ENCODE results near the gene TMEM80. TPM values are rescaled to one million over a fixed set of nuclear protein-coding genes. Genes with fewer than 3 reads are reported as not detected.

The TMEM80 gene
- total and polyA plus RNA-seq, 2 of the 4 experiments (the other 2 are of a cell fraction), result 5.6 to 21.7 TPM

DNA sequence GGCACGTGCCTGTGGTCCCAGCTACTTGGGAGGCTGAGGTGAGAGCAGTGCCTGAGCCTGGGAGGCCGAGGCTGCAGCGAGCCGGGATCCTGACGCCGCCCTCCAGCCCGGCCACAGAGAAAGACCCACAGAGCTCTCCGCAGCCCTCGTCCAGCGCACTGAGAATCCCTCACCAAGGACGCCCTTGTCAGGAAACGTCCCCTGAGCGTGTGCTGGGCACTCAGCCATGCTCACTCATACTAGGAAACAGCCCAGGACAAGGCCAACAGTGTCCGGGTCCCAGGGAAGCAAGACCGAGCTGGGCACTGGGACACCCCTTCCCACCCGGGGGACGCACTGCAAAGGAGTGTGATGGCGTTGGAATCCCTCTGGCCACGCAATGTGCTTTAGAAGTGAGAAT, 15.1 kb upstream of the TMEM80 start:
- Histone ChIP-seq H3K4ac (ENCODE audit: low read depth, low read length) (no peak overlapping the region), H3K18ac (ENCODE audit: low read depth, low read length) (no peak overlapping the region), H3K14ac (replicated peaks; ENCODE audit: low read depth, low read length) (no peak overlapping the region), H2AK9ac (replicated peaks; ENCODE audit: low read depth, low read length, poor library complexity) (no peak overlapping the region), H3K36me3 (ENCODE audit: control insufficient read depth, insufficient read depth, low read length) (peaks cover 46% of the 10 kb centered on the region), H4K8ac (ENCODE audit: low read depth in 2 of 2, low read length in 2 of 2) (no peak overlapping the region), H3K56ac (ENCODE audit: extremely low read depth, insufficient read depth, low read length) (no peak overlapping the region), H3K4me1 (ENCODE audit: control insufficient read depth, insufficient read depth, low read length) (no peaks in the 10 kb centered on the region), H4K5ac (ENCODE audit: low read depth, low read length) (no peak overlapping the region), H3K79me1 (ENCODE audit: low read depth in 1 of 2, low read length in 2 of 2) (no peaks in the 10 kb centered on the region; a peak in 2 of 4 replicates), H3K9me3 (ENCODE audit: control insufficient read depth, insufficient read depth, low read length) (no peaks in the 10 kb centered on the region), H3K23ac (ENCODE audit: low read depth, low read length) (no peak overlapping the region), H2BK15ac (ENCODE audit: low read depth, low read length) (no peak overlapping the region), H4K91ac (ENCODE audit: insufficient read depth, low read depth, low read length) (no peak overlapping the region), H3K9me1 (ENCODE audit: insufficient read depth, low read length) (no peaks in the 10 kb centered on the region), H2BK120ac (ENCODE audit: low read depth, low read length) (no peak overlapping the region), H2BK5ac (ENCODE audit: low read depth, low read length, poor library complexity, severe bottlenecking) (no peak overlapping the region), H3K4me2 (ENCODE audit: low read depth, low read length) (no peak overlapping the region), H3K4me3 (ENCODE audit: insufficient read depth, low read depth, low read length) (no peak overlapping the region), H3K9ac (ENCODE audit: low read depth, low read length) (no peak overlapping the region), H3K27me3 (ENCODE audit: control insufficient read depth, insufficient read depth, low read length) (no peaks in the 10 kb centered on the region), H2BK20ac (ENCODE audit: low read depth, low read length) (no peak overlapping the region), H3K27ac (ENCODE audit: insufficient read depth, low read length) (no peak overlapping the region), H2AFZ (replicated peaks; ENCODE audit: low read length, poor library complexity) (no peak overlapping the region), H2AK5ac (ENCODE audit: low read depth, low read length) (no peak overlapping the region), H4K20me1 (ENCODE audit: insufficient read depth, low read length) (no peaks in the 10 kb centered on the region)
- no peak for ATAC-seq (ENCODE audit: low read depth)
- TF ChIP-seq RAD21 (IDR thresholded peaks at IDR 0.05; ENCODE audit: low read length), result no peak
- no peak for TF ChIP-seq MAFK (IDR thresholded peaks at IDR 0.05; ENCODE audit: low read depth, low read length)
- no peak for TF ChIP-seq CHD1 (IDR thresholded peaks at IDR 0.05; ENCODE audit: low read depth, low read length)
- TF ChIP-seq POLR2A (IDR thresholded peaks at IDR 0.05; ENCODE audit: low read depth, low read length), result no peak
- TF ChIP-seq BHLHE40 (IDR thresholded peaks at IDR 0.05; ENCODE audit: low read depth, low read length), result no peak
- TF ChIP-seq RFX5 (IDR thresholded peaks at IDR 0.05; ENCODE audit: low read depth, low read length), result no peak
- TF ChIP-seq MAZ (IDR thresholded peaks at IDR 0.05; ENCODE audit: borderline replicate concordance, low read depth, low read length), result no peak
- no peak for TF ChIP-seq FOS (IDR thresholded peaks at IDR 0.05; ENCODE audit: low read depth, low read length)
- no peak for TF ChIP-seq NFE2L2 (IDR thresholded peaks at IDR 0.05; ENCODE audit: low read depth, low read length)
- no peak for TF ChIP-seq CEBPB (IDR thresholded peaks at IDR 0.05; ENCODE audit: low read depth, low read length)
- TF ChIP-seq, protein P1, sequence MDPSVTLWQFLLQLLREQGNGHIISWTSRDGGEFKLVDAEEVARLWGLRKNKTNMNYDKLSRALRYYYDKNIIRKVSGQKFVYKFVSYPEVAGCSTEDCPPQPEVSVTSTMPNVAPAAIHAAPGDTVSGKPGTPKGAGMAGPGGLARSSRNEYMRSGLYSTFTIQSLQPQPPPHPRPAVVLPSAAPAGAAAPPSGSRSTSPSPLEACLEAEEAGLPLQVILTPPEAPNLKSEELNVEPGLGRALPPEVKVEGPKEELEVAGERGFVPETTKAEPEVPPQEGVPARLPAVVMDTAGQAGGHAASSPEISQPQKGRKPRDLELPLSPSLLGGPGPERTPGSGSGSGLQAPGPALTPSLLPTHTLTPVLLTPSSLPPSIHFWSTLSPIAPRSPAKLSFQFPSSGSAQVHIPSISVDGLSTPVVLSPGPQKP (IDR thresholded peaks at IDR 0.05; ENCODE audit: borderline replicate concordance, low read depth, low read length), result no peak
- TF ChIP-seq MXI1 (IDR thresholded peaks at IDR 0.05; ENCODE audit: borderline replicate concordance, low read depth, low read length), result no peak
- no peak for TF ChIP-seq CTCF (conservative IDR thresholded peaks at IDR 0.05; ENCODE audit: low read depth, low read length)
- 96% methylated on average over 13 of the region's 19 CpGs; no CpG with 5 or more reads in 1 of the 2 experiments for WGBS, 2 experiments (ENCODE audit: extremely low coverage in 2 of 2, insufficient read length in 1 of 2)
- dilution Hi-C loops (cut with HindIII; ENCODE audit: low sequenced_read_pairs, unreplicated experiment), result no loop called here
- ChIA-PET POLR2A (ENCODE audit: unreplicated experiment) (interaction anchor here (0.6 kb wide), 1 partner anchor 14 kb away, joined by 4 read pairs; no protein-coding TSS in a partner anchor), CTCF (no interaction called here)
- no TSS peak for BruUV-seq (replicated peaks)
- in situ Hi-C loops (cut with MboI; ENCODE audit: low sequenced_read_pairs), result no loop called here
- intact Hi-C loops (cut with micrococcal nuclease), result no loop called here
- no peak for DNase-seq
